Dermis blood vessel endothelial cell (primary cell): ENCODE results near the gene BACH2. TPM values are rescaled to one million over a fixed set of nuclear protein-coding genes. Genes with fewer than 3 reads are reported as not detected.
"Not testable (repeated sequence)": the region's sequence is repeated elsewhere in the genome, so short reads cannot be mapped to it uniquely, and the experiment has no call there.

Experiments used
- DNase-seq: peaks from one replicate; pipeline ENCODE4 v3.0.0; 2010
- total RNA-seq: library from RNA; depleted of rRNA; stranded (reverse); fragments of >200 nt; gene quantifications from 2 replicates; pipeline ENCODE4 v1.2.3, GENCODE V29; 2014

BACH2 gene
- total RNA-seq, 1 donor from 2014 or later, result 1.2 TPM

DNA sequence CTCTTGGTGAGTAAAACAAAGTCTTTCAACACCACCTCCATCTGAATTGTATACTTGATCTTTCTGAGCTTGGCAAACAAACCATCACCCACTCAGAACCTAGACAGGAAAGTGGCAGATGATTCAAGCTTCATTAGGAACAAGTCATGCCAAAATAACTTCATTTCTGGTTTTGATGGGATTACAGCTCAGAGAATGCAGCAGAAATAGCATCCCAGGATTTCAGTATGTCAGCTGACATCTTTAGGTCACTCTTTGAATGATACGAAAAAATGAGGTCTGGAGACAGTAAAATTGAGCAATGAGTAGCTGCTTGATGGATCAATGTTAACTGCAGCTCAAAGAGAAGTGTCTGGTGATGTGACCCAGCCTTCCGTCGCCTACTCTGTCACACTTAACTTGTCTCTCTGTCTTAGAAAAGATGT is 310.0 kb downstream of the BACH2 start:
- peak; percentile 7 for DNase-seq

DNA sequence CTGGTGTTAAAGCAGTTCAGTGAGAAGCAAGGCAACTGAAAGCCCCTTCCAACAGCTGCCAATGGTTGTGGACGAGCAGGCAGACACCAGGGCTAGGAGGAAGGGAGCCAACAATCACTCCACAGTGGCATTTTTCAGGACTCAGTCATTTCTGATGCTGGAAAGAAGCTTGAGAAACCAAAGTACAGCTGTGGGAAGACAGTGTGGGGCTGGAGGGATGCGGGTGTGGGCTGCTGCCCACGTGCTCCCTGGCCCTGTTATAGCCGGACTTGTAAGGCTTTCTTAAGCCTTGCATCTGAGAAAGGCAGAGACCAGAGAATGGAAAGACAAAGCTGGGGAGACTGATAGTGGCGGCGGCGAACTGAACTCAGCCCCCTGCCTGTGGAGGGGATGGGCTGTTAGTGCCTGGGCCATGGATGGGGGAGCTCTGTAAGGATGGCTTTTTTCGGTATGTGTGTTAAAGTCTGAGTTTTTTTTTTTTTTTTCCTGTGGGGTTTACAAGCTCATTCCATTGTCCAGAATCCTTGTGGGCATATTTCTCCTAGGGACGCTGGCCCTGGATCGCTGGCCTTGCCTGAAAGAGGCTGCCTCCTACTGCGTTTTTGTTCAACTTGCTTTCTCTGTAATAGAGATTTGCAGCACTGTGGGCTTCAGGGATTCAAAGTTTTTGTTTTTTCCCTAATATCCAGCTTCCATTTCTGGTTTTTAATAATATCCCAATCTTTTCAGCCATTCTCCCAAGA is 310.7 kb downstream of the BACH2 start:
- DNase-seq, result no peak

GRCh38 chr6:89984926-89985750 is 311.5 kb downstream of the BACH2 start:
- peak; percentile 29 for DNase-seq

DNA sequence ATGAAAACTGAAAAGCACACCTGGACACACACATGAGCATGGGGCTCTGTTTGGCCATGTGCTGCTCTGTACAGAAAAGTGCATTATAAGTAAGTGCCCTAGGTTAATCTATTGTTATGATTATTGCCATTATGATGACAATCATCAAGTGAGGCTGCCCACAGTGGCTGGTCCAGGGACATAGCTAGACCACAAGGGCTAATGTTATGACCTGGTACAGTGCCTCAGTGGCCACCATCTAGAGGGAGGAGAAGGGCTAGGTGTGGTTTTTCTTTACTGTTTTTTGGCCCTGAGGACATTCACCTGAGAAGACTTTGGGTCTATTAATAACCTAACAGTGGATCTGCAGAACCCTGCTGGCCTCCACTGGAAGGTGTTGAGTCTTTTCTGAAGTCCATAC is 316.3 kb downstream of the BACH2 start:
- DNase-seq, result no peak

DNA sequence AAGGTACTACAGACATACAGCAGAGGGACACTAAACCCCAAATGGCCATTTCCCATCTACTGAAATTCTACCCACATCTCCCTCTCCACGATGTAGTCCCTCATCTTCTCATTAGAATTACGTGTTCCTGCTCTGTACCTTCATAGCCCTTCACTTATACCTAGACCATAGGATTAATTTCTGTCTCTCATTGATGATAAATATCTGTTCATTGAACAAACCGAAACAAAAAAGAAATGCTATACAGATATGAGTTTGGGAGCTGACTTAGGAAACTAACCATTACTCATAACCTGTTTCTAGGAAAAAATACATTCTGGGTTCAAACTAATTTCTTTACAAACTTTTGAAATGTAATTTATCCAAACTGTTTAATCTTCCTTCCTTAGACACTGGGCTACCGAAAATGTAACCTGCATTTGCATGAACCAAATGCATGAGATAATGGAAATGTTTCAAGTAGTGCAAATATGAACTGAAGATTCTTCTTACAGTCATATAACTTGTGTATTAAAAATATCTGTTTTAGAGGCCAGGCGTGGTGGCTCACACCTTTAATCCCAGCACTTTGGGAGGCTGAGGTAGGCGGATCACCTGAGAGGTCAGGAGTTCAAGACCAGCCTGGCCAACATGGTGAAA is 317.0 kb downstream of the BACH2 start:
- DNase-seq, result no peak

- no peak for DNase-seq
Measured at GRCh38 chr6:89978749-89979145, 317.9 kb downstream of the BACH2 start.

- DNase-seq, result peak; percentile 3
Measured at GRCh38 chr6:89977808-89978748, 318.6 kb downstream of the BACH2 start.

DNA sequence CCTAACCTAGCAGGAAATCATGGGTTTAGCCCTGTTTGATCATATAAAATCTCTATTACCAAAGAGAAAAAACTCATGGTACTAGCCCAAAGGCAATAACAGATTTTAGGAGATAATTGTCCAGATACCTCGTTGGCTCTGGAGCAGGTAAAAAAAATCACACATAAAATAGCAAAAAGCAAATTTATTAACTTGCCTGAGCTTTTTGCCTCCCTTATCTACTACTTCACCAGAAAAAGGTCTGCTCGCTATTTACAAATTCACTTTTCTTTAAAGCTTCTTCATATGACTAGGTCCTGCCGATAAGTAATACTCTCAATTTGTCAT is 320.0 kb downstream of the BACH2 start:
- no peak for DNase-seq

- no peak for DNase-seq
Measured at GRCh38 chr6:89975991-89976693, 320.5 kb downstream of the BACH2 start.

DNA sequence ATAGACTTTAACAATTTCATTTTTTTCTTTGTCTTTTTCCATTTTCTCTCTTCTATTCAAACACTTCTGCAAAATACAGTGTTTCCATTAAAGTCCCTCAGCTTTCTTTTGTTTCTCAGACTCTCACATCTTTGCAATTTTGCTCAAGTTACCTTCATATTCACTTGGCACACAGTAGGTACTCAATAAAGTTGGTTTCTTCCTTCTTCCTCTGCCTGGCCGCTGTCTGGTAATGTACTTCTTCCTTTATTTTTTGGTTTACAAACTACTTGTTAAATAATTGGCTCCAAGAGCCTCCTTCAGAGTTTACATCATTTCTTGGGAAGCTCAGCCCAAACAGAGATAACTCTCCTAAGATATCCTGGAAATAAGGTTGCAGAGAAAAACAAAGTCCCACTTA is 321.3 kb downstream of the BACH2 start:
- no peak for DNase-seq

GRCh38 chr6:89974834-89975233 is 321.8 kb downstream of the BACH2 start:
- no peak for DNase-seq

DNA sequence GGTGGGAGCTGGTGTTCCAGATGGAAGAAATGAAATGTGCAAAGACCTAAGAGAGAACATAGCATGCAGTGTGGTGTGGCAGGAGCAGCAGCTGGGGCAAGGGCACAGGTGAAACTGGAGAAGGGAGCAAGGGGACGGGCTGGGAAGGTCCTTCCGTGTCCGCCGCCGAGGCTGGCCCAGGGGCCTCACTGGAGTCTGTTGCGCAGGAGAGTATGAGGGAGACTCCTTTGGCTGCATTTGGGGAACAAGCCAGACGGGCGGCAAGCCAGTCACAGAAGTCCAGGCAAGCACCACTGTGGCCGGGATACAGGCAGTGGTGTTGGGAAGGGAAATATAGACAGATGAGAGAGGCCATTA is 324.6 kb downstream of the BACH2 start:
- DNase-seq, result no peak

DNA sequence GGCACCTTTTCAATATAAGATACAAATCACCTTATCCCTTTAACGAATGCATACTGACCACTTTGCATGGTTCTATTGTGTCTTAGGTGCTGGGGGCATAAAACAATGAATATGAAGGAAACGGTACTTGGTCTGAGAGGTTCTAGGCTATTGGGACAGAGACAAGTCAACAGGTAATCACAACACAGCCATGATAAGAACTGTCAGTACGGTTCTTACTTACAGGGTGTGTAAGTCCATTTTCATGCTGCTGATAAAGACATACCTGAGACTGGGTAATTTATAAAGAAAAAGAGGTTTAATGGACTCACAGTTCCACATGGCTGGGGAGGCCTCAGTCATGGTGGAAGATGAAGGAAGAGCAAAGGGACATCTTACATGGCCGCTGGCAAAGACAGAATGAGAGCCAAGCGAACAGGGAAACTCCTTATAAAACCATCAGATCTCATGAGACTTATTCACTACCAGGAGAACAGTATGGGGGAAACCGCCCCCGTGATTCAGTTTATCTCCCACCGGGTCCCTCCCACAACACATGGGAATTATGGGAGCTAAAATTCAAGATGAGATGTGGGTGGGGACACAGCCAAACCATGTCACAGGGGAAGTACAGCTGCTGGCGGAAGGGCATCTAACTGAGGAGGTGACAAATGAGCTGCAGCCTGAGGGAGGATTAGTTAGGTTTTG is 325.2 kb downstream of the BACH2 start:
- not testable (repeated sequence) for DNase-seq

- DNase-seq, result peak; percentile 76
Measured at GRCh38 chr6:89970609-89971337, 325.9 kb downstream of the BACH2 start.

- no peak for DNase-seq
Measured at GRCh38 chr6:89970072-89970471, 326.6 kb downstream of the BACH2 start.

DNA sequence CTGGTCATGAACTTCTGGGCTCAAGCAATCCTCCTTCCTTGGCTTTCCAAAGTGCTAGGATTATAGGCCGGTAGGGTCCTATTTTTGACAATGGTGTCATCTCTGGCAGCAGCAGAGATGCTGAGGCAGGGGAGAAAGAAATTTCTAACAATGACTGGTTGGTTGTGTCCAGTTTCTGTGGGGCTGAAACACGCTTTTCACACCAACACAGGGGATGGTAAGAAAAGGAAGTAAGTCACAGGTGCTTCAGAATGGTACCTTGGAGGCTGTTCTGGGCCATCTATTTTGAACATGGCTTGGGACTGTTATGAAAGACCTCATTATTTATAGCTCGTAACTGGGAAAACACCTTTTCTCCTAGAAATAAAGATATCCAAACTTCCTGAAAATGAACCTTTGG is 329.7 kb downstream of the BACH2 start:
- no peak for DNase-seq

DNA sequence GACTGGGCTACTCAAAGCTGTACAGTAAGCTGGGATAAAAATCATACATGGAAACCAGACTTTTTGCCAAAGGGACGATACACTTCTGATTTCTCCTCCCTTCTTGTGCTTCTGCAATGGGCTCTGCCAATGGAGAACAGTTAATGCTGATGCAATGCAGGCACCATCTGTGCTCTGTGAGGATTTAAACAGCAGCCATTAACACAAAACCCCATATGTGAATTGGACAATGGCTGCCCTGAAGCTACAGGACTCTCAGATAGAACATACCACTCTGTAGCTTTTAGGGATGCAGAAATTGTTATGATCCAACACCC is 330.5 kb downstream of the BACH2 start:
- DNase-seq, result no peak

DNA sequence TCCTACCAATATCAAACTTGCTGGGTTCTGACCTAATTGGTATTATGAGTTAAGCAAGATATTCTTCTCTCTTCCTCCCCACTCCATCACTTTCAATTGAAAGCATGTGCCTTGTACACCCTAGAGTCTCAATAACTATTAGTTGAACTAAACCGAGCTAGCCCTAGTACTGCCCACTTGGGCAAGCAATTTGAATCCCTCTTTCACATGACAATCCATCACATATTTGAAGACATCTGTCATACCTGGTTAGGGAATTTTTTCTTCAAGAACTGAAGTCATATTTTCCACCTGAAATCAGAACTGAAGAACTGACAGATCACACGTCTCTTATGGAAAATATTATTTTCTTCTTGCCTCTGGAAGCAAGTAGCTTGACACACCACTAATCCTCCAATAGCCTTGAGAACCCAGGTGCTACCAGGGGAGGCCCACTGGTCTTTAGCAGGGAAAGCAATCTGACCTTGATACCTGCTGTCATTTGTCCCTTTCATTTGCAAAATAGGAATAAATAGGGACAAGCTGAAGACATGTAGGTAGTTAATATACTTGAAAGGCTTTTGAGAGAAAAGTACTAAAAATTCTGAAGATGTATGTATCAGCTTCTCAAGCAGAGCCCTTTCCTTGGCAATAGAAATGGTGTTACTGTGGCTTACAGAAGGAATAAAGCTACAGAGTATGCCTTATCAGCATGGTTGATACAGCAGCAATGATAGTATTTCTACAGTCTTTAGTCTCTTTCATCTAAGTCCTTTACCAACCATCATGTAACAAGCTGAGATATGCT is 331.0 kb downstream of the BACH2 start:
- DNase-seq, result no peak

DNA sequence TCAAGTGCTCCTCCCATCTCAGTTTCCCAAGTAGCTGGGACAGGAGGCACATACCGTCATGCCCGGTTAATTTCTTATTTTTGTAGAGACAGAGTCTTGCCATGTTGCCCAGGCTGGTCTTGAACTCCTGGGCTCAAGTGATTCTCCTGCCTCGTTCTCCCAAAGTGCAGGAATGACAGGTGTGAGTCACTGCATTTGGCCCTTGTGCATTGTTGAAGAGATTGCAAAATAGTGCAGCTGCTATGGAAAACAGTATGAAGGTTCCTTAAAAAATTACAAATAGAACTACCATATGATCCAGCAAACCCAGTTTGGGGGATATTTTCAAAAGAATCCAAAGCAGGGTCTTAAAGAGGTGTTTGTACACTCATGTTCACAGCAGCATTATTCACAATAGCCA is 333.3 kb downstream of the BACH2 start:
- no peak for DNase-seq

- no peak for DNase-seq
Measured at GRCh38 chr6:89961481-89961880, 335.2 kb downstream of the BACH2 start.
